Measurements from ENCODE around the gene AKAP7. TPM values are rescaled to one million over a fixed set of nuclear protein-coding genes. Genes with fewer than 3 reads are reported as not detected.
A peak's percentile ranks its signal among the peaks of the same experiment; 100 is the strongest.

AKAP7 gene
- total RNA-seq, 1 donor from 2014 or later: 2.0 TPM

- peak; percentile 78 to 84 for DNase-seq (ENCODE audit: low read depth in 2 of 2)
These were observed 64.5 kb downstream of the AKAP7 start for GRCh38 chr6:131199568-131200272.

DNA sequence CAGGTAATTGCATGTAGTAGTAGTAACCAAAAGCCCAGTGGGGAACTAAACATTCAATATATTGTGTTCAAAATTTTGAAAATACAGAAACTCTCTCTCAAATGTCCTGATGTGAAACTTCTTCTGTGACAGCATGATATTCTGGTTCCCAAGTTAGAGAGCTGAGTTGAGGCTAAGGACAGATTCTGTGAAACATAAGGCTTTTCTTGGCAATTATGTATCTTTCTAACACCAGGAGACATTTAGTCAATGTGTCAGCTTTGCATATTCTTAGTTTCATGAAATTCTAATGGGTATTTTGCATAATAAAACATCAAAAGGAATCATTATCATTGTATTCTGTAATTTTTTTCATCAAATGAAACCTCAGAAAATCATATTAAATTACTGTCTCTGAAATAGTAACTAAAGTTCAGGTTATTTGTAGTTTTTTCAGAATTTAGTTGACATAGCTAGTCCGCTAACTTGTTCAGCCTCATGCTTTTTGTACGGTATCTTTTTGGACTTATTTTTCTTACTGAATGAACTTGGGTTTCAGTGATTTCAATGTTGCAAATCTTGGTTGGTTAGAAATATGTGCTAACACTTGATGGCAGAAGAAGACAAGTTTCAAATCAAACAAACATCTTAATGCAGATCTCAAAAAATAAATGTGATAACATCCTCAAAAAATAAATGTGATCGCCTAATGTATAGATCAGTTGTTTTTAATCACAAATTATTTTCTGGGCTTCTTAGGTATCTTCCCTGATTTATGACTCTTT, 70.4 kb downstream of the AKAP7 start:
- DNase-seq (ENCODE audit: low read depth in 2 of 2): no peak

DNA sequence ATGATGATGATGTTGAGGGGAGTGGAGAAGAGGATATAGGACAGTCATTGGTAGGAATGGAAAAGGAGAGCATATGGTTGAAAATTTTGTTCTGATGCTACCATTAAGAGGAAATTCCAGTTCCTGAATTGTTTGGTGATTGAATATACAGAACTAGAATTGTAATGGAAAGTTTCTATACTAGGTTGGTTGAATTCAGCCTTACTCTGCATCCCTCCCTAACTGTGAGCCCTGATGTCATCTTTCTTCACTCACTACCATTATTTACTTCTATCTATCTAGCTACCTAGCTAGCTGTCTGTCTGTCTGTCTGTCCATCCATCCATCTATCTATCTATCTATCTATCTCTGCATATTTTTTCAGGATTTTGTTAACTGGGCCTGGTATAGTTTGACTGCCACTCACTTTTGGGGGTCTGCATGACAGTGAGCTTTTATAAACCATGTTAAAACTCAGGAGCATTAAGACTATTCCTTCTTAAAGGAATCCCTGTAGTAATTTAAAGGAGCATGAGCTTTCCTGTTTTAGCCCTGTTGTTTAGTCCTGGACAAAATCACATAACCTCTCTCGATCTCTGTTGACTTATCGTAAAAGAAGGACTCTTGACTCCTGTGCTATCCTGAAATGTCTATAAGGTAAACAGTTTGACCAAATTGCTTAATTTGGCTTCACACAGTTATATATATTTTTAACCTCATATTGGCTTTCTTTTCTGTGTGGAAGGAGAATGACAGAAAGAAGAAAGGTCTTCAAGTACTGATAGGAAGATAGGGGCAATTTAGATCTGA, 71.4 kb downstream of the AKAP7 start:
- DNase-seq (ENCODE audit: low read depth in 2 of 2): no peak

GRCh38 chr6:131208787-131209186, 73.5 kb downstream of the AKAP7 start:
- DNase-seq (ENCODE audit: low read depth in 2 of 2): no peak

GRCh38 chr6:131210469-131210868, 75.2 kb downstream of the AKAP7 start:
- DNase-seq (ENCODE audit: low read depth in 2 of 2): no peak

DNA sequence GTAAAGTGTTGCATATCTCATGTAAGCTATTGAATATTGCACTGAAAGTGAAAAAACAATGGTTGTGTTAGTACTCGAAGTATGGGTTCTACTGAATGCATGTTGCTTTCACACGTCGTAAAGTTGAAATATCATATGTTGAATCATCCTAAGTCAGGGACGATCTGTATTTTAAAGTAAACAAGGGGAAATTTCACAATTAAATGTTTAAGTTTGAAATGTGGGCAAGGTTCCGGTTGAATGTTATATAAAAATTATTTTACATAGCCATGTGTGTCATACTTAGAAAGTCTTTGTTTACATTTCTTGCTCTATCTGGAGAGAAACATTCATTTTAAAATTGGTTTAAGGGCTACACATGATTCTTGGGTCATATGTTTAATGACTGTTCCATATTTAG, 76.8 kb downstream of the AKAP7 start:
- DNase-seq (ENCODE audit: low read depth in 2 of 2): no peak

- no peak for DNase-seq (ENCODE audit: low read depth in 2 of 2)
These were observed 77.6 kb downstream of the AKAP7 start for GRCh38 chr6:131212913-131213312.

DNA sequence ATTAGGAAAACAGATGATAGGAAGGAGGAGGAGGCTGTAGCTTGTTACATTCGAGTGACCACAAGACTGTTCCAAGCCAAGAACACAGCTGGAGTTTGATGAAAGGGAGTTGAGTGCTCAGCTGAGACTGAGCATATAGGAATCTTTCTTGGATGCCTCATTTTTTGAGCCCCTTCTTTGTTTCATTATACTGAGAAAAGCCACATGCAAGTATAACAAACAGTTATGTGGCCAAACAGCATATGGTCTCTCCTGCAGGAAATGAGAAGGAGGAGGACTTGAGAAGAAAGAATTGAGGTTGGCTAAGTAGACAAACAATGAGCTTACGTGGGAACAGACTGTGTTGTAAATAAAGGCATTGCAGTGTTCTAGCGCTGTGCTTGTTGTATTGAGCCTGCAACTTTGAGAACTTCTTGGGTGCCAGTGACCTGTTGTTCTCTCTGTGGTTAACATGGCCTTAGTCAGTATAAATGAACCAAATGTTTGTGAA, 78.3 kb downstream of the AKAP7 start:
- DNase-seq (ENCODE audit: low read depth in 2 of 2): peak in 1 of 2 donors; percentile 25

GRCh38 chr6:131215219-131215618, 80.0 kb downstream of the AKAP7 start:
- DNase-seq (ENCODE audit: low read depth in 2 of 2): no peak

GRCh38 chr6:131216246-131216645, 81.0 kb downstream of the AKAP7 start:
- peak; percentile 29 to 80 for DNase-seq (ENCODE audit: low read depth in 2 of 2)

GRCh38 chr6:131222773-131223172, 87.5 kb downstream of the AKAP7 start:
- no peak for DNase-seq (ENCODE audit: low read depth in 2 of 2)

- no peak for DNase-seq (ENCODE audit: low read depth in 2 of 2)
These were observed 88.1 kb downstream of the AKAP7 start for GRCh38 chr6:131223416-131223815.

- DNase-seq (ENCODE audit: low read depth in 2 of 2): no peak
These were observed 89.9 kb downstream of the AKAP7 start for GRCh38 chr6:131225127-131225526.

- DNase-seq (ENCODE audit: low read depth in 2 of 2): no peak
These were observed 90.7 kb downstream of the AKAP7 start for GRCh38 chr6:131225959-131226358.

GRCh38 chr6:131226459-131227157, 91.3 kb downstream of the AKAP7 start:
- no peak for DNase-seq (ENCODE audit: low read depth in 2 of 2)

DNA sequence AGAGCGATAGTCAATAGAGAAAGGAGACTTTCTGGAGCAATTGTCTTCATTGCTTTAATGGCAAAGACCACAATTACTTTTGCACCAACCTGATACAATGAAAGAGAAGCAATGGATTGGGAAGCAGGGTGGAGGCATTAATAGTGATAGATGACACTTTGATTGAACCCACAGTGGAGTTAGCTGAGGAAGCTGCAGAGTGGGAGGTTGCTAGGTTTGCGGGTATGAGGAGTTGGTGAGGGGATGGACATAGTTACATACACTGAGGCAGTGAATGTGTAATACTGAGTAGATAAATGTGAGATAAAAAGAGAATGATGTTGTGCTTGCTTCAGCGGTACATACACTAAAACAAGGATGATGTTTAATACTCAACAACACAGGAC, 91.9 kb downstream of the AKAP7 start:
- no peak for DNase-seq (ENCODE audit: low read depth in 2 of 2)

DNA sequence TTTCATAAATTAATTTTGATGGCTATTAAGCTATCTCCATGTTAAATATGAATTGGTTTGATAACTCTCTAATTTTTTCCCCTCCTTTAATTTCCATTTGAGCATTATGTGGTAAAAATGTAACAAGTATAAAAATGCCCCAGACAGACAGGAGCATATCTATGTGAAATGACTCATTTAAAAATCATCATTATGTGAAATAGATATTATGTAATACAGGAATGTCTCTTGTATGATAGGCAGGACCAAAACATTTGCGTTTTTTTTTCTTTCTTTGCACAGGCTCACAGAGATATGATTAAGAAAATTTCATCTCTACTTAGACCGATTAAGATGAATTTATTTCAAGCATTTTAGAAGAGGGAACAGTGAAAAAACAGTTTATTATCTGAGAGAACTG, 95.8 kb downstream of the AKAP7 start:
- no peak for DNase-seq (ENCODE audit: low read depth in 2 of 2)

DNA sequence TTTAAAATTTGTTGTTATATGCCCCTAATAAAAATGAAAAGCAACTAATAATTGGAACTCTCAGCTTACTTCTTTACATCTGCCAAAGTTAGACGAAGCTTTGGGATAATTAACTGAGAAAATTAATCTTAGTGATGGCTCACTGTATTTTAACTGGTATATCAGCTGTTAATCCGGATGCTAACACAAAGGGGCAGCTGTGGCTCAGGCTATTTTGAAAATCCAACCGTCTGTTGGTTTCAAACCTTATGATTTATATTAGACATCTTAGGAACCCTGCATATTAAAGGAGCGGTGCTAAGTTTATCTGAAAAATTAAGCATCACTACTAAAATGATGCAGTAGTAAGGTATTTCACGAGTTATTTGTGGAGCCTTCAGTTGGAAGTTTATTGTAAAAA, 96.6 kb downstream of the AKAP7 start:
- no peak for DNase-seq (ENCODE audit: low read depth in 2 of 2)

DNA sequence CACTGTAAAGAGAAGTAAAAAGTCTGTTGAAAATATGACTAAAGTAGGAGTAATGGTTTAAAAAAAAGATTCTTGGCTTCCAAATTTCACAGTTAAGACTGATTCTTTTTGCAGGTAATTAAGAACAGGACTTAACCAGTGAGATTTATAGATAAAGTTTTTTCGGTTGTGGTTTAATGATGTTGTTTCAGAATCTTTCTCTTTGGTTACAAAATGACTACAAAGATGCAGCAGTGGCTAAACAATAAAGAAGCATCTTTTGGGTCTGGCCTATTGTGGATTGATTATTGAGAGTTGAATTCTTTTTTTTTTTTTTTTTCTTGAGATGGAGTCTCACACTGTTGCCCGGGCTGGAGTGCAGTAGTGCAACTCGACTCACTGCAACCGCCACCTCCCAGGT, 109.7 kb downstream of the AKAP7 start:
- no peak for DNase-seq (ENCODE audit: low read depth in 2 of 2)

DNA sequence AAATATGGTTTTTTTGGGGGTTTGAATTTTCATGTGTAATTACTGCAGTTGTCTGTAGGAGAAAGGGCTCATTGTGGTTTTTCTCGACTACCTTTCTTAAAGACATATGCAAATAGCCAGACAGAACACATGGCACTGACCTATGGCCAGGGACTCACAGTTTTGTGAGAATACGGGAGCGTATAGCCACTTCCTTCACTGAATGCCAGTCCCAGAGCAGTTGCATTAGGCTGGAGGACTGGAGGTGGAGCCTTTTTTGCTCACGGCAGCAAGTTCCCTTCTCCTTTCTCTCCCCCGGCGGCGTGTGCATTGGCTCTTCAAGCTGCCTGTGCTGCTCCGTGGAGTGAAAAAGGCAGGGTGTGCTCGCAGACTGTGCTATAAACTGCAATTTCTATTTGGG, 114.9 kb downstream of the AKAP7 start:
- peak; percentile 26 to 46 for DNase-seq (ENCODE audit: low read depth in 2 of 2)

DNA sequence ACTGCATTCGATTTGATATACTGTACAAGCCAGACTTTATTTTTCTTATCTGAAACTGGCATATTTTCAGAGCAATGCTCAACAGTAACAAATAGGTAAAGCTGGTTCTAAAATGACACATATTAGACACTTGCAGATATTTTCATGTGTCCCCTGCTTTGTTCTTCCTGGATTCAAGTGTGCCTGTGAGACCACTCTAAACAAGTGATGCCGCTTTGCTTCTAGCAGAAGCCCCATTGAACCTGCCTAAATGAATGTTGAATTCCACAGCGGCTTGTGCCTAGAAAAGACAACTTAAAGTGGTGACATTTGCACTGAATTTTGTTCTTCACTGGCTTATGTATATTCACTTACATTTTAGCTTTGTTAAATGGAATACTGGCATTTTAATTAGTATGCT, 115.7 kb downstream of the AKAP7 start:
- no peak for DNase-seq (ENCODE audit: low read depth in 2 of 2)

Data from lung microvascular endothelial cell (primary cell).